Fibroblast of skin of right quadriceps (primary cell): ENCODE data around the gene SLC25A24.
"Not testable (repeated sequence)": the region's sequence is repeated elsewhere in the genome, so short reads cannot be mapped to it uniquely, and the experiment has no call there.

Experiments
- DNase-seq: peaks from one replicate; pipeline ENCODE4 v3.0.0-alpha.2; 2013

SLC25A24 gene

GRCh38 chr1:108194051-108194450, 6.1 kb downstream of the SLC25A24 start:
- no peak for DNase-seq

GRCh38 chr1:108193333-108193732, 6.8 kb downstream of the SLC25A24 start:
- no peak for DNase-seq

- no peak for DNase-seq
Measured at GRCh38 chr1:108192581-108192980, 7.6 kb downstream of the SLC25A24 start.

GRCh38 chr1:108190686-108191416, 9.3 kb downstream of the SLC25A24 start:
- no peak for DNase-seq

GRCh38 chr1:108190001-108190634, 10.0 kb downstream of the SLC25A24 start:
- DNase-seq = no peak

GRCh38 chr1:108188801-108189200, 11.3 kb downstream of the SLC25A24 start:
- no peak for DNase-seq

- no peak for DNase-seq
Measured at GRCh38 chr1:108182959-108183700, 17.0 kb downstream of the SLC25A24 start.

GRCh38 chr1:108179018-108179417, 21.1 kb downstream of the SLC25A24 start:
- no peak for DNase-seq

GRCh38 chr1:108162409-108162808, 37.7 kb downstream of the SLC25A24 start:
- not testable (repeated sequence) for DNase-seq

GRCh38 chr1:108159951-108160350, 40.2 kb downstream of the SLC25A24 start:
- DNase-seq = not testable (repeated sequence)

GRCh38 chr1:108158893-108159453, 41.2 kb downstream of the SLC25A24 start:
- DNase-seq = no peak

GRCh38 chr1:108154314-108154713, 45.8 kb downstream of the SLC25A24 start:
- no peak for DNase-seq

GRCh38 chr1:108152782-108153222, 47.3 kb downstream of the SLC25A24 start:
- no peak for DNase-seq

GRCh38 chr1:108151548-108151947, 48.6 kb downstream of the SLC25A24 start:
- DNase-seq = no peak

GRCh38 chr1:108149796-108150467, 50.2 kb downstream of the SLC25A24 start:
- DNase-seq = peak; percentile 51

- DNase-seq = not testable (repeated sequence)
Measured at GRCh38 chr1:108144569-108144968, 55.6 kb downstream of the SLC25A24 start.

- peak; percentile 27 for DNase-seq
Measured at GRCh38 chr1:108142773-108143394, 57.3 kb downstream of the SLC25A24 start.

- no peak for DNase-seq
Measured at GRCh38 chr1:108142258-108142657, 57.9 kb downstream of the SLC25A24 start.

GRCh38 chr1:108141621-108142020, 58.5 kb downstream of the SLC25A24 start:
- DNase-seq = peak; percentile 81

GRCh38 chr1:108140936-108141335, 59.2 kb downstream of the SLC25A24 start:
- DNase-seq = no peak

- no peak for DNase-seq
Measured at GRCh38 chr1:108140177-108140576, 60.0 kb downstream of the SLC25A24 start.

- DNase-seq = not testable (repeated sequence)
Measured at GRCh38 chr1:108139555-108139954, 60.6 kb downstream of the SLC25A24 start.
